B cell (primary cell): ENCODE results near the gene EXD1. TPM values are rescaled to one million over a fixed set of nuclear protein-coding genes. Genes with fewer than 3 reads are reported as not detected.

ENCODE experiments used
- ATAC-seq: fragments of 200-7000 bp; cut with Tn5 transposase; one replicate; pipeline ENCODE4 v1.10.0; 2021; ENCODE audit warnings: low read depth, mild to moderate bottlenecking, moderate number of reproducible peaks, moderate library complexity
- CTCF ChIA-PET: fragments of 350-600 bp; sonication (Branson Sonifier 250); formaldehyde crosslinking; loops from one replicate; lab custom pipeline; 2021; ENCODE audit warnings: antibody characterized with exemption, inconsistent platforms; lab: Charles Lee
- POLR2A ChIA-PET: fragments of 350-600 bp; sonication (Branson Sonifier 250); formaldehyde crosslinking; loops from one replicate; lab custom pipeline; 2021; ENCODE audit warnings: antibody characterized with exemption; lab: Charles Lee
- DNase-seq: peaks from one replicate; pipeline ENCODE4 v3.0.0; 2013
- H2AFZ ChIP-seq: 2 replicates; pipeline ENCODE4 v1.6.1; 2012; ENCODE audit warnings: mild to moderate bottlenecking, low read depth, low read length; ENCODE audit not compliant: insufficient read depth, poor library complexity, severe bottlenecking
- H3K27ac ChIP-seq, 2 donors: 1 replicate in 1 of 2; 2 replicates in 1 of 2; pipeline ENCODE4 v1.5.1; 2012 to 2013; ENCODE audit warnings: low read length in 2 of 2, mild to moderate bottlenecking in 2 of 2, moderate library complexity in 1 of 2
- H3K27me3 ChIP-seq, 4 experiments: fragments of 200-600 bp in 1 of 4; sonication (generic) in 1 of 4; replicated peaks in 1 of 4; 1 replicate in 2 of 4; 2 replicates in 2 of 4; pipeline versions ENCODE4 v1.6.1 to v1.7.0; 2013 to 2016; ENCODE audit warnings: low read length in 3 of 4, mild to moderate bottlenecking in 2 of 4, mixed read lengths in 1 of 4, moderate library complexity in 1 of 4; ENCODE audit not compliant: insufficient read depth in 4 of 4, control insufficient read depth in 3 of 4; ENCODE audit errors: control extremely low read depth in 1 of 4
- H3K36me3 ChIP-seq, 2 experiments: replicated peaks in 1 of 2; 1 replicate in 1 of 2; 2 replicates in 1 of 2; pipeline versions ENCODE4 v1.6.1 to v1.7.1; 2013; ENCODE audit warnings: low read length in 1 of 2; ENCODE audit not compliant: insufficient read depth in 2 of 2, control insufficient read depth in 1 of 2; ENCODE audit errors: control extremely low read depth in 1 of 2, extremely low read depth in 1 of 2
- H3K4me1 ChIP-seq, 2 donors: fragments of 200-600 bp in 1 of 2; sonication (generic) in 1 of 2; 1 replicate in 1 of 2; 2 replicates in 1 of 2; pipeline versions ENCODE4 v1.5.1 to v1.6.1; 2013 to 2017; ENCODE audit warnings: low read length in 2 of 2; ENCODE audit not compliant: control insufficient read depth in 2 of 2, insufficient read depth in 2 of 2
- H3K4me2 ChIP-seq: replicated peaks from 2 replicates; pipeline ENCODE3; 2012; ENCODE audit warnings: mild to moderate bottlenecking, low read depth, low read length; ENCODE audit not compliant: poor library complexity, severe bottlenecking
- H3K4me3 ChIP-seq, 5 experiments: fragments of 200-600 bp in 1 of 5; sonication (generic) in 1 of 5; 1 replicate in 3 of 5; 2 replicates in 2 of 5; pipeline versions ENCODE4 v1.5.1 to v1.7.0; 2011 to 2016; ENCODE audit warnings: low read length in 4 of 5, mild to moderate bottlenecking in 4 of 5, low read depth in 2 of 5, control low read depth in 1 of 5, moderate library complexity in 1 of 5; ENCODE audit not compliant: insufficient read depth in 1 of 5; ENCODE audit errors: control extremely low read depth in 1 of 5, extremely low read depth in 1 of 5
- H3K79me2 ChIP-seq: fragments of 200-600 bp; sonication (generic); one replicate; pipeline ENCODE4 v1.6.0; 2016; ENCODE audit warnings: low read length; ENCODE audit not compliant: control insufficient read depth, insufficient read depth
- H3K9ac ChIP-seq: fragments of 200-600 bp; sonication (generic); 2 replicates; pipeline ENCODE4 v1.6.1; 2017; ENCODE audit warnings: mild to moderate bottlenecking, low read length, moderate library complexity
- H3K9me3 ChIP-seq, 3 donors: one replicate each; pipeline versions ENCODE4 v1.6.1 to v1.7.1; 2013; ENCODE audit warnings: low read length in 2 of 3; ENCODE audit not compliant: control insufficient read depth in 2 of 3, insufficient read depth in 1 of 3; ENCODE audit errors: control extremely low read depth in 1 of 3
- H4K20me1 ChIP-seq: 2 replicates; pipeline ENCODE4 v1.6.0; 2012; ENCODE audit warnings: mild to moderate bottlenecking, low read length; ENCODE audit not compliant: insufficient read depth, control insufficient read depth, poor library complexity, severe bottlenecking
- H3K27ac Mint-ChIP-seq: one replicate; pipeline ENCODE4 v1.8.0; 2021; ENCODE audit warnings: mixed read lengths
- H3K27me3 Mint-ChIP-seq: one replicate; pipeline ENCODE4 v1.8.0; 2021; ENCODE audit warnings: mixed read lengths
- H3K4me1 Mint-ChIP-seq: one replicate; pipeline ENCODE4 v1.8.0; 2021; ENCODE audit warnings: mixed read lengths
- H3K4me3 Mint-ChIP-seq: one replicate; pipeline ENCODE4 v1.8.0; 2021; ENCODE audit warnings: mixed read lengths
- H3K9me3 Mint-ChIP-seq: one replicate; pipeline ENCODE4 v1.8.0; 2022; ENCODE audit warnings: mixed read lengths; ENCODE audit not compliant: insufficient read depth
- EZH2 ChIP-seq: IDR thresholded peaks from 2 replicates; pipeline ENCODE4 v1.6.1; 2012; ENCODE audit warnings: borderline replicate concordance, low read depth, mild to moderate bottlenecking, moderate library complexity, low read length; ENCODE audit not compliant: insufficient read depth, poor library complexity, severe bottlenecking
- WGBS: methylation state at CpG from one replicate; pipeline ENCODE4 v1.1.5; 2013; ENCODE audit warnings: missing lambda C conversion rate; ENCODE audit not compliant: insufficient coverage; 5-methylcytosine and 5-hydroxymethylcytosine counted together
- intact Hi-C: fragments of 100-400 bp; cut with micrococcal nuclease; formaldehyde crosslinking; loops from one replicate; pipeline ENCODE4 v1.10.0; 2022
- polyA plus RNA-seq: library from polyadenylated mRNA; depleted of rRNA; stranded (reverse); fragments of >200 nt; gene quantifications from 2 replicates; pipeline ENCODE4 v1.2.3, GENCODE V29; 2012
- total RNA-seq, 2 donors: library from RNA; stranded (reverse); fragments of 120-200 nt in 1 of 2; gene quantifications; 1 replicate in 1 of 2; 2 replicates in 1 of 2; pipeline versions ENCODE4 v1.2.3 to v1.2.4, GENCODE V29; 2013 to 2022
- TF ChIP-seq, protein P1 (sequence below): fragments of 200-600 bp; IDR thresholded peaks from one replicate; pipeline ENCODE4 v1.8.0; 2022; ENCODE audit warnings: antibody characterized with exemption, mild to moderate bottlenecking

The EXD1 gene
- total and polyA plus RNA-seq, 2 donors (not counting 1 experiment from before 2014, with no cell fraction given), result not detected

GRCh38 chr15:41218851-41219250 lies 11.7 kb downstream of the EXD1 start:
- H3K9ac ChIP-seq, result no peak overlapping the region
- H3K36me3 ChIP-seq, result no peaks in the 10 kb centered on the region
- H3K27ac ChIP-seq, result no peak overlapping the region
- ChIA-PET POLR2A (no interaction called here), CTCF (interaction anchor here (0.6 kb wide), 1 partner anchor 1000 kb away, joined by 3 read pairs; no protein-coding TSS in a partner anchor)
- intact Hi-C loops, result no loop called here
- peaks cover 0 to 9% (median 0%) of the 10 kb centered on the region in 4 experiments for H3K27me3 ChIP-seq
- ATAC-seq (no peak), DNase-seq (no peak)
- H3K4me3 ChIP-seq, result no peak overlapping the region
- H3K4me2 ChIP-seq, result no peak overlapping the region
- no peak overlapping the region for H3K27ac Mint-ChIP-seq
- 13% methylated on average over 1 of the region's 1 CpG for WGBS
- H3K79me2 ChIP-seq, result no peaks in the 10 kb centered on the region
- H3K9me3 Mint-ChIP-seq, result no peaks in the 10 kb centered on the region
- TF ChIP-seq, protein P1, sequence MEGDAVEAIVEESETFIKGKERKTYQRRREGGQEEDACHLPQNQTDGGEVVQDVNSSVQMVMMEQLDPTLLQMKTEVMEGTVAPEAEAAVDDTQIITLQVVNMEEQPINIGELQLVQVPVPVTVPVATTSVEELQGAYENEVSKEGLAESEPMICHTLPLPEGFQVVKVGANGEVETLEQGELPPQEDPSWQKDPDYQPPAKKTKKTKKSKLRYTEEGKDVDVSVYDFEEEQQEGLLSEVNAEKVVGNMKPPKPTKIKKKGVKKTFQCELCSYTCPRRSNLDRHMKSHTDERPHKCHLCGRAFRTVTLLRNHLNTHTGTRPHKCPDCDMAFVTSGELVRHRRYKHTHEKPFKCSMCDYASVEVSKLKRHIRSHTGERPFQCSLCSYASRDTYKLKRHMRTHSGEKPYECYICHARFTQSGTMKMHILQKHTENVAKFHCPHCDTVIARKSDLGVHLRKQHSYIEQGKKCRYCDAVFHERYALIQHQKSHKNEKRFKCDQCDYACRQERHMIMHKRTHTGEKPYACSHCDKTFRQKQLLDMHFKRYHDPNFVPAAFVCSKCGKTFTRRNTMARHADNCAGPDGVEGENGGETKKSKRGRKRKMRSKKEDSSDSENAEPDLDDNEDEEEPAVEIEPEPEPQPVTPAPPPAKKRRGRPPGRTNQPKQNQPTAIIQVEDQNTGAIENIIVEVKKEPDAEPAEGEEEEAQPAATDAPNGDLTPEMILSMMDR, result no peak
- TF ChIP-seq EZH2, result no peak
- H3K27me3 Mint-ChIP-seq, result peaks cover 30% of the 10 kb centered on the region
- no peaks in the 10 kb centered on the region for H3K4me1 Mint-ChIP-seq
- H3K4me3 Mint-ChIP-seq, result no peak overlapping the region
- no peaks in the 10 kb centered on the region for H4K20me1 ChIP-seq
- H2AFZ ChIP-seq, result no peak overlapping the region
- H3K4me1 ChIP-seq, result no peaks in the 10 kb centered on the region
- peaks cover 0 to 1% (median 0%) of the 10 kb centered on the region in 3 donors for H3K9me3 ChIP-seq

GRCh38 chr15:41215708-41216107 lies 14.8 kb downstream of the EXD1 start:
- no CpG with 5 or more reads among the region's 2 CpGs for WGBS
- Mint-ChIP-seq H3K27ac (no peak overlapping the region), H3K4me3 (no peak overlapping the region), H3K4me1 (no peaks in the 10 kb centered on the region), H3K9me3 (no peaks in the 10 kb centered on the region), H3K27me3 (peaks cover 28% of the 10 kb centered on the region)
- ChIA-PET POLR2A (interaction anchor here (0.5 to 0.6 kb wide), 2 partner anchors 295 to 721 kb away, joined by 4 to 6 read pairs; no protein-coding TSS in a partner anchor), CTCF (no interaction called here)
- ATAC-seq (no peak), DNase-seq (no peak)
- Histone ChIP-seq H3K4me3 (no peak overlapping the region), H3K4me2 (no peak overlapping the region), H3K4me1 (no peaks in the 10 kb centered on the region), H3K9ac (no peak overlapping the region), H3K27ac (no peak overlapping the region), H3K27me3 (peaks cover 0 to 9% (median 0%) of the 10 kb centered on the region in 4 experiments), H3K36me3 (no peaks in the 10 kb centered on the region), H3K79me2 (no peaks in the 10 kb centered on the region), H2AFZ (no peak overlapping the region), H3K9me3 (peaks cover 0 to 1% (median 0%) of the 10 kb centered on the region in 3 donors), H4K20me1 (no peaks in the 10 kb centered on the region)
- intact Hi-C loops, result no loop called here
- TF ChIP-seq EZH2, result no peak
- TF ChIP-seq, protein P1, result no peak
